Erythroblast (primary cell): ENCODE measurements around the gene PRSS48.

Source experiments
- GATA1 ChIP-seq: IDR thresholded peaks from 2 replicates; pipeline ENCODE4 v1.6.1; 2011; ENCODE audit warnings: low read depth, mild to moderate bottlenecking, control low read depth, low read length, moderate library complexity
- POLR2A ChIP-seq: IDR thresholded peaks from 2 replicates; pipeline ENCODE4 v1.6.1; 2011; ENCODE audit warnings: mild to moderate bottlenecking, low read length

- no peak for TF ChIP-seq POLR2A
- no peak for TF ChIP-seq GATA1
Measured at GRCh38 chr4:151263455-151263854, 13.5 kb upstream of the PRSS48 start.
